GF-D8 (cell line): Measurements from ENCODE around the gene DTNA.
"Not testable (repeated sequence)": the region's sequence is repeated elsewhere in the genome, so short reads cannot be mapped to it uniquely, and the experiment has no call there.

Experiments used
- DNase-seq: peaks from one replicate; lab custom pipeline; 2025; lab: John Stamatoyannopoulos, UW

Gene DTNA

GRCh38 chr18:34709750-34710441, at the start of gene DTNA:
Gene DTNA (plus strand): TSS chr18:34710298. CDS start chr18:34755977, 45,679 bp downstream.
- DNase-seq, result no peak

GRCh38 chr18:34660572-34660971, 49.5 kb upstream of the DTNA start:
- DNase-seq, result no peak

- no peak for DNase-seq
Observed at GRCh38 chr18:34661464-34662087, 48.5 kb upstream of the DTNA start.

GRCh38 chr18:34676816-34677574, 33.1 kb upstream of the DTNA start:
- no peak for DNase-seq

- not testable (repeated sequence) for DNase-seq
Observed at GRCh38 chr18:34689750-34690149, 20.3 kb upstream of the DTNA start.

- no peak for DNase-seq
Observed at GRCh38 chr18:34691614-34692013, 18.5 kb upstream of the DTNA start.

GRCh38 chr18:34694591-34695165, 15.4 kb upstream of the DTNA start:
- DNase-seq, result no peak

GRCh38 chr18:34695310-34695709, 14.8 kb upstream of the DTNA start:
- DNase-seq, result no peak

- no peak for DNase-seq
Observed at GRCh38 chr18:34696671-34697070, 13.4 kb upstream of the DTNA start.

- no peak for DNase-seq
Observed at GRCh38 chr18:34697233-34697632, 12.9 kb upstream of the DTNA start.

GRCh38 chr18:34697891-34698290, 12.2 kb upstream of the DTNA start:
- DNase-seq, result no peak

- no peak for DNase-seq
Observed at GRCh38 chr18:34701911-34702310, 8.2 kb upstream of the DTNA start.

- no peak for DNase-seq
Observed at GRCh38 chr18:34702814-34703213, 7.3 kb upstream of the DTNA start.

GRCh38 chr18:34704074-34704473, 6.0 kb upstream of the DTNA start:
- no peak for DNase-seq

- no peak for DNase-seq
Observed at GRCh38 chr18:34704823-34705222, 5.3 kb upstream of the DTNA start.

- DNase-seq, result no peak
Observed at GRCh38 chr18:34707670-34708069, 2.4 kb upstream of the DTNA start.

- no peak for DNase-seq
Observed at GRCh38 chr18:34709104-34709503, 994 bp upstream of the DTNA start.

GRCh38 chr18:34710458-34710914, 388 bp downstream of the DTNA start:
- DNase-seq, result no peak

GRCh38 chr18:34710934-34711333, 836 bp downstream of the DTNA start:
- no peak for DNase-seq

- not testable (repeated sequence) for DNase-seq
Observed at GRCh38 chr18:34716111-34716510, 6.0 kb downstream of the DTNA start.

- DNase-seq, result no peak
Observed at GRCh38 chr18:34718610-34719009, 8.5 kb downstream of the DTNA start.

- no peak for DNase-seq
Observed at GRCh38 chr18:34720220-34720619, 10.1 kb downstream of the DTNA start.

- no peak for DNase-seq
Observed at GRCh38 chr18:34723143-34723542, 13.0 kb downstream of the DTNA start.
